ENCODE measurements around the gene GNB1.

DNA sequence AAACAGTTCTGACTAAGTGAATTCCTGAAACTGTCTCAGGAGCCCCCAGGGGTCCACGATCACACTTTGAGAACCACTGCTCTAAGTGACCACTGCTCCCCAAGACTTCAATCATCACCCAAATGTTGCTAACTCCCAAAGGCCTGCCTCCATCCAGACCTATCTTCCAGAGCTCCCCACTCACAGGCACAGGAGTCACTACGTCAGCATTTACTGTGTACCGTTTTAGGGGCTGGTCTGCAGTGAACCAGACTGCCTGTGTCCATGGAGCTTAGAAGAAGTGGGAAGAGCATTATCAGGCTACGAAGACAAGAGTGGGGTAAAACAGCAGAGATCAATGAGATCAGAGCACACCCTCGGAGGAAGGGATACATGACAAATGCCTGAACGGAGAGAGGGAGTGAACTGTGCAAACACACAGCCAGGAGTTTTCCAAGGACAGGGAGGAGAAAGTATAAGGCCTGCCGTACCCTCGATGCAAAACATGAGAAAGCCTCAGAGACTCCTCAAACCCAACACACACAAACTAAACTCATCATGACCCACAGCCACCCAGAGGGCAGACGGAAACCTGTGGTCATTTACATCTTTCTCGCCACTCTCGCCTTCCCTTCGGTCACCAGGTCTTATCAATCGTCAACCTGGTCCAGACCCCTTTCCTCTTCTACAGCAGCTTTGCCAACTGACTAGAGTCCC is 10.1 kb downstream of the GNB1 start:
- TF ChIP-seq, protein P1, sequence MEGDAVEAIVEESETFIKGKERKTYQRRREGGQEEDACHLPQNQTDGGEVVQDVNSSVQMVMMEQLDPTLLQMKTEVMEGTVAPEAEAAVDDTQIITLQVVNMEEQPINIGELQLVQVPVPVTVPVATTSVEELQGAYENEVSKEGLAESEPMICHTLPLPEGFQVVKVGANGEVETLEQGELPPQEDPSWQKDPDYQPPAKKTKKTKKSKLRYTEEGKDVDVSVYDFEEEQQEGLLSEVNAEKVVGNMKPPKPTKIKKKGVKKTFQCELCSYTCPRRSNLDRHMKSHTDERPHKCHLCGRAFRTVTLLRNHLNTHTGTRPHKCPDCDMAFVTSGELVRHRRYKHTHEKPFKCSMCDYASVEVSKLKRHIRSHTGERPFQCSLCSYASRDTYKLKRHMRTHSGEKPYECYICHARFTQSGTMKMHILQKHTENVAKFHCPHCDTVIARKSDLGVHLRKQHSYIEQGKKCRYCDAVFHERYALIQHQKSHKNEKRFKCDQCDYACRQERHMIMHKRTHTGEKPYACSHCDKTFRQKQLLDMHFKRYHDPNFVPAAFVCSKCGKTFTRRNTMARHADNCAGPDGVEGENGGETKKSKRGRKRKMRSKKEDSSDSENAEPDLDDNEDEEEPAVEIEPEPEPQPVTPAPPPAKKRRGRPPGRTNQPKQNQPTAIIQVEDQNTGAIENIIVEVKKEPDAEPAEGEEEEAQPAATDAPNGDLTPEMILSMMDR (IDR thresholded peaks at IDR 0.05): no peak
- no peak for TF ChIP-seq POLR2AphosphoS5 (IDR thresholded peaks at IDR 0.05)
- TF ChIP-seq POLR2A (IDR thresholded peaks at IDR 0.05): no peak

Data from upper lobe of left lung (tissue), 4 donors.